NCI-H1930 (cell line): Measurements from ENCODE around the gene FBRSL1.
"Not testable (repeated sequence)": the region's sequence is repeated elsewhere in the genome, so short reads cannot be mapped to it uniquely, and the experiment has no call there.

Experiments used
- DNase-seq, 2 experiments: peaks; one replicate each; lab custom pipeline; 2025; lab: John Stamatoyannopoulos, UW

The FBRSL1 gene

GRCh38 chr12:132489602-132490266, at the start of gene FBRSL1:
Gene FBRSL1 (plus strand): TSS chr12:132490151.
- peak; percentile 88 to 91 for DNase-seq

GRCh38 chr12:132440420-132440819, 49.5 kb upstream of the FBRSL1 start:
- not testable (repeated sequence) for DNase-seq

DNA sequence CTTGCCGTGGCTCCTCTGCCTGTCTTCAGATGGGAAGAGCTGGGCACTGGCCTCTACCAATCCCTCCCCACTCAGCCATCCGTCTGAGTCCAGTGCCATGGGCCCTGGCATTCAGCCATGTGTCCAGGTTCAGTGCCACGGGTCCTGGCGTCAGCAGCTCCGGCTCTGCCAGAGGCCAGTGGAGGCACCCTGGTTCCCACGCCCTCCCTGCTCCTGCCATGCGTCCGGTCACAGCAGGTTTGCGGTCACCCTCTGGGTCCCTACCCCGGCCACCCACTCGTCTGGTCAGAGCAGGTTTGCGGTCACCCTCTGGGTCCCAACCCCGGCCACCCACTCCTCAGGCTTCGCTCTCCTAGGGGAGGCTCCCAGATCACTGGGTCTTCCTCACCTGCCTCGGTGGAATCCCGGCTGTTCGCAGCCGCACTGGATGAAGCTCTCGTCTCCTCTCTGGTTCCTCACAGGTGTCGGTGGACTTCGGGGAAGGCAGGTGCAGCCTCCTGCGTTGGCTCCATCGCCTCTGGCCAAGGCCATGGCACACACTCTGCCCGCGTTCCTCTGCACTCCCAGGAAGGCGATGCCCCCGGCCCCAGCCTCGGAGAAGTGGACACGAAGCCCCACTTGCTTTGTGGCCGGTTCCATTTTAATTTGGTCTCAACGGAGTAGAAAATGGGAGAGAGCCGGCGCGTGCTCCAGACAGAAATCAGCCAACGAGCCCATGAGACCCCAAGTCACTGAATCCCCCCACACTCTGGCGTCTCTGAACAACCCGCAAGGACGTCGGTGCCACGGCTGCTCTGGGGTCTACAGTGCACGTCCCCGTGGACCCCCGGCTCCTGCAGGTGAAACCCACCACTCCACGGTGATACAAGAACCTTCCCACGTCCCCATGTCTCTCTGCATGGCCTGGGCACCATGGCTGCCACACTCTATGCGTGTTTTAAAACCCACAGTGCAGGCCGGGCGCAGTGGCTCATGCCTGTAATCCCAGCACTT, 47.8 kb upstream of the FBRSL1 start:
- DNase-seq = no peak

DNA sequence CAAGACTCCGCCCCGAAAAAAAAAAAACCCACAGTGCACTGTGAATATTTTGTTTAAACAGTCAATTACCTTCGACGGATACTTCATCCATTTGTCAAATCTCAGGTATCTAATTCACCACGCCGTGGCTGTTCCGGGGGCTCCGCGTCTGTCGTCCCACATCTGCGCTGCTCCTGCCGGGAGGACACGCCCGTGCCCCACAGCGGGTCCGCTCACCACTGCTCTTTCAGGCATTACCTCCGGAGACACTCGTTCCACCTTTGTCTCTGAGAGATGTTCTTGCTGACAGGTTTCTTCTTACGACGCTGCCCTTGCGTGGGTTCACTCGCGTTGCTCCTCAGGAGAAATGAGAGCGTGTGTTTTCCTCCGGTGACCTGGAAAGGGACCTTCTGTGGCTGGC, 46.9 kb upstream of the FBRSL1 start:
- no peak for DNase-seq

DNA sequence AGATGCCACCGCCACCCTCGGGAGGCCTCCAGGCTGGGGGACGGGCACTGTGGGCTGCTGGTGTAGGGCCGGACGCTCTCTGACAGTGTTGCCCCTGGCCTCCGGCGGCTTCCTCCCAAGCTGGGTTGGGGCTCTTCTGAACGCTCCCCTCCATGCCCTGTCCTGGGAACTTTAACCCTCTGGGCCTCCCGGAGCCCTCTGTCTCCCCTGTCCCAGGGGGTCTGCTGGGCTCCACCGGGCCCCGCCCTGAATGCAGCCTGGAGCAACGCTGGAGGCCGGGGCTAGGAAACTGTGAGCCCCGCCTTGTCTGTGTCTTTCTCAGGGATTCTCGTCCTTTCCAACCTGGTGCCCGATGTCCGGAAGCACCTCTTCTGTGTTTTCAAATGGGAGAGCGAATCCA, 45.7 kb upstream of the FBRSL1 start:
- DNase-seq = no peak

DNA sequence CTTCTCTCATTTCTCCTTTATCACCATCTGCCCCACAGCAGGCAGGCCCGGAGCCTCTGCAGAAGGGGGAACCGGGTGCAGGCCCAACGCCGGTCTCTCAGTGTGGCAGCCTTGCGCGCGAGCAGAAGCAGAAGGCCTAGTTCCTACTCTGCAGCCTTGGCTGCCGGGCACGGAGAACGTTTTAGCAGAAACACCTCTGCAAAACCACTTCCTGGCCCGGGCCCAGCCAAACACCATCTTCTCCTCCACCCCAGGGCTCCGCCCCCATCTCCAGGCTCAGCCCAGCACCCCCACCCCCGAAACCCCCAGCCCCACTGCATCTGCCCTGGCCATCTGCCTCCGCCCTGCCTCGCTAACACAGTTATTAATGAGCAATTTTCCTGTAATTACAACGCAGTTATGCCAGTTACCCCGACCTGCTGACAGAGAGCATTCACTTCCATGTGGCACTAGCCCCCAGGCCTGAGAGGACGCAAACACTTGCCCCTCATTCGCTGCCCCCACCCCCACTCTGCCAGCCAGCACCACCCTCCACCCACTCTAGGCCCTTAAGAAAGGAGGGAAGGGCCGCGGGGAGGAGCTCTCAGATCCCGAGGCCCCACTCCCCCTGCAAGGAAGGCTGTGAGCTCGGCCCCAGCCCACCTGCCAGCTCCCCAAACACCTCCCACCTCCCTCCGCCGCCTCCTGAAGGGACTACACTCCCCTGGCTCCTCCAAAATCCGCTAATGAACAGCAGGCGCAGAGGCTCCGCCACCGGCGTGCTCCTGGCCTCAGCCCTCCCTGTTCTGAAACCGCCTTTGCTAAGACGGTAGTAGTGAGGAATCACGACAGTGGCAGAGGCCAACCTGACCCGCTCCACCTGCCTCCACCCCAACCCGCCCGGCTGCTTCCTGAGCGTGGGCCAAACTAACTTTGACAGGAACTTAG, 44.7 kb upstream of the FBRSL1 start:
- DNase-seq = no peak

DNA sequence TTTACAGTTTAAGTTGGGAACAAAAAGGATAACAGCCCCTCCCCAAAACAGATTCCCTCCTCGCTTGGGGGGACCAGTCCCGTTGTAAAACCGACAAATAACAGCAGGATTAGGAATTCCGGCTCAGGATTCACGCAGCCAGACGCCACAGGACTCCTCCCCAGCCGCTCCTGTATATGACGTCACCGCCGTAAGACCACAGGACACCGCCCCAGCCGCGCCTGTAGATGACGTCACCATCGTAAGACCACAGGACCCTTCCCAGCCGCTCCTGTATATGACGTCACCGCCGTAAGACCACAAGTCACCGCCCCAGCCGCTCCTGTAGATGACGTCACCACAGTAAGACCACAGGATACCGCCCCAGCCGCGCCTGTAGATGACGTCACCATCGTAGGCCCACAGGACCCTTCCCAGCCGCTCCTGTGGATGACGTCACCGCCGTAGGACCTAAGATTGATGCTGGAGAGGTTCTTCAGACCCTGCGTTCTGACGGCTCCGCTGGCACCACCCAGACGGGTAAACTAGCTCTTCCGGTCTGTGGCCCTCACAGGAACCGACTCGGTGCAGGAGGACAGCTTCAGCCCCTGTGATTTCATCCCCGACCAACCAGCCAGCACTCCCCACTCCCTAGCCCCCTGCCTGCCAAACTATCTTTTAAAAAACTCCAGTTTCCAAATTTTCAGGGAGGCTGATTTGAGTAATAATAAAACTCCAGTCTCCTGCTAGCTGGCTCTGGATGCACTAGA, 43.9 kb upstream of the FBRSL1 start:
- DNase-seq = peak; percentile 99

- no peak for DNase-seq
Observed at GRCh38 chr12:132446633-132447326, 43.2 kb upstream of the FBRSL1 start.

GRCh38 chr12:132447327-132447720, 42.6 kb upstream of the FBRSL1 start:
- no peak for DNase-seq

DNA sequence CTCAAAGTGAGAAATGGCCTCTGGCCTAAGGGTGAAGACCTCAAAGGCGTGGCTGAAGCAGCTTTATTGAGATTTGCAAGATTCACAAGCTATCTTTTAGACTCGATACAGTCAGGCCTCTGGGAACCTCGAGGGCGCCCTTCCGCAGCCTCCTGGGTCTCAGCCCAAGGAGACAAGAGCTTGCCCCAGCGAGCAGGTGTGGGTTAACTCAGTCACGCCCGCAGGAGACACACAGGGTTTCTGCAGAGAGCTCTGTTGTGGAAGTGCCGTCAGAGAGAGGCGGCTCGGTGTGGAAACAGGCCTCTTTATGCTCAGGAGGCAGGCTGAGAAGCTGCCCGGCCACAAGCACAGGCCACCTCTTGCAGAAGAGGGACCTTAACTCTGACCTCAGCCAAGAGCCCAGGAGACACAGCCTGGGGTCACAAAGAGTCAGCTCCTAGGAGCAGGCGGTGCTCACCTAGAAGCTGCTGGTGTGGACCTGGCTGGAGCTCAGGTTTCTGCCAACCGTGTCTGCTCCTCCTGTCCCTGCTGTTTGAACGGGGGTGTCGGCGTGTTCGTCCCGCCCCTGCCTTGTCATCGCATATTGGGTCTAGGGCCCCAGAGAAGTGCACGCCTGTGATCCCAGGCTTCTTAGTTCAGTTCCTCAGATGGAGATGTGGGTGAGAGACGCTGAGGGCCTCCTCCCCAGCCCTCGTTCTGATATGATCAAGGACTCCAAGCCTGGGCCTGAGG, 42.1 kb upstream of the FBRSL1 start:
- no peak for DNase-seq

DNA sequence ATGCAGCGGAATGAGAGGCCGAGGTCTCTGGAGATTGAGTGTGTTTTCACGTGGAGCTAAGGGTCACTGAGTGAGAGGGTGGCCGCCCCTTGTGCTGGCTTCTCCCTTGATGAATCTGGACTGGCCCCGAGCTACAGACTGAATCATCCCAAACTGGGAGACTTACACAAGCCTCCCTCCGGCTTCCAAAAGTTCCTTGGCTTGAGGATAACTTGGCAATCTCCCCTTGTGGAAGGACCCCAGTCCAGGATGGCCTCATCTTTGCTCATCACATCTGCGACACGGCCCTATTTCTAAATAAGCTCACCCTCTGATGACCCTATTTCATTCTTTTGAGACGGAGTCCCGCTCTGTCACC, 41.5 kb upstream of the FBRSL1 start:
- no peak for DNase-seq

DNA sequence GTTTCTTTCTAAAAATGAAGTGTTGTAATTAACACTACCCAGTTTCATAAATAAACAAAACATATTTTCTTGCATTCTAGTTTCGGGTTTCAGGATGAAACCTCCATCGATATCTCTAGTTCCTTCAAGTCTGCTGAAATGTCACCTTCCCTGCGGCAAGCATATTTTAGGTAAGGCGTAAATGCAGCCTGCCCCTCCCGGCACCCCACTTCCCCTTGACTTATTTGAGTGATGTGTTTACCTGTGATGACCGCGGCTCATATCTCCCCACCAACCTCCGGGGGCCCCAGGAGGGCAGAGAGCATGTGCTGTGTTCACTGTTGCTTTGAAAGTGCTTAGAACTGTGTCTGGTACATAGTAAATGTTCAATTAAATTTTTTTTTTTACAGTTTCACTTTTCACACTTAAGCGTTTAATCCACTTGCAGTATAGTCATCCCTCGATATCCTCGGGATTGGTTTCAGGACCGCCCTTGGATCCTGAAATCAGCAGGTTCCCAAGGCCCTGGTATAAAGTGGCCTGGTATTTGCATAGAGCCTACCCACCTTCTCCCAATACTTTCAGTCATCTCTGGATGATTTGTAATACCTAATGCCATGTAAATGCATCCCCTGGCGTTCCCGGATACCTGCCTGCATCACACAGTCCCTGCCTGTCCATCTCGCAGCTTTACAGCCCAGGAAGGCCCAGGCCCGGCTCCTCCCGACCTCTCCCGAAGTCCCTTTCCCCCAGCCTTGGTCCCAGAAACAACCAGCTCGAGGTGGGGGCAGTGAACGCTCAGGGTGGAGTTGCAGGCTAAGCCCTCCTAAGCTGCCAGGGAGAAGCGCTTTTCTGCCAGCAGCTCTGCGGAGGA, 40.2 kb upstream of the FBRSL1 start:
- no peak for DNase-seq

- no peak for DNase-seq
Observed at GRCh38 chr12:132450418-132451171, 39.4 kb upstream of the FBRSL1 start.

- no peak for DNase-seq
Observed at GRCh38 chr12:132451172-132451835, 38.6 kb upstream of the FBRSL1 start.

DNA sequence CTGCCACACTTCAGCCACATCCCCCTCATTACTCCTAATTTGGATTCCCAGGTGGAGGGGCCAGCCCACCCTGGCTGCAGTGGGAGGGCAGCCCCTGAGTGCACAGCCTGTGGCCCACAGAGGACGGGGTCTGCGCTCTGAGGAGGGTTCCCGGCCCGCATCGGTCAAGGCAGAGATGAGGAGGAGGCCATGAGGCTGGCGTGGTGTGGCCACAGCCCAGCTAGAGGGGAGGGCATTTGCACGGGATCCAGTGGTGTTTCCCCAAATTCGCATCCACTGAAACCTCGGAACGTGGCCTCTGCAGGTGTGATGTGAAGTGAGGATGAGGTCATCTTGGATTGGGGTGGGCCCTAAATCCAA, 38.1 kb upstream of the FBRSL1 start:
- no peak for DNase-seq

DNA sequence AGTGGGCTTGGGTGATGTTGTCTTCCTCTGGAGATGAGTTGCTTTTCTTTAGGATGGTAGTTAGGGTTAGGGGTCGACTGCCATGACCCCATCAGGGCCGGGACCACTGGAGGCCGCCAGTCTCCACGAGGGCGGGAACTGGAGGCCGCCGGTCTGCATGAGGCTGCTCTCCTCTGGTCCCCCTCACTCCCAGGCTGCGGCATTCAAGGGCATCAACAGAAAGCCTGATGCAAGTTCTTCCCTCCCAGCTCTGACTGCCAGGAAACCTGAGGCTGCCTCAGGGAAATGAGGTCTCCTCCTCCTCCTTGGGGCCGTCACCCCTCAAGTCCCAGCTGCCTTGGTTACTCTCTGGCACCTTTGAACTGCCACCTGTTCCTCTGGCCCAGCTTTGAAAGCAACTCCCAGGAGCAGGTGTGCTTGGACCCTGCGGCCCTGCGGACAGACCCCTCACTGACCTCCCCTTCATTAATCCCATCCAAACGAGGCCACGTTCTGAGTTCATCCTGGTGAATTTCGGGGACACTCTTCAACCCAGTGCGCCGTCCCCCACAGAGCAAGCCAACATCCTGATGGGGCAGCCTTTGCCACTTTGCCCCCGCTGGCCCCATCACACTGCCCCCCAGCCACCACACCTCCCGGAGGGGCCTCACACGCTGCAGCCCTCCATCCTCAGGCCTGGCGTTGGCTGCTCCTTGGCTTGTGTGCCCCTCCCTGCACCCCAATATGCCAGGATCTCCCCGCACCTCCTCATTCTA, 37.2 kb upstream of the FBRSL1 start:
- no peak for DNase-seq
